ENCODE data around the gene PDSS1. TPM values are rescaled to one million over a fixed set of nuclear protein-coding genes. Genes with fewer than 3 reads are reported as not detected.

PDSS1 gene
- total RNA-seq, 2 donors from 2014 or later: 7.7 to 10.9 TPM

DNA sequence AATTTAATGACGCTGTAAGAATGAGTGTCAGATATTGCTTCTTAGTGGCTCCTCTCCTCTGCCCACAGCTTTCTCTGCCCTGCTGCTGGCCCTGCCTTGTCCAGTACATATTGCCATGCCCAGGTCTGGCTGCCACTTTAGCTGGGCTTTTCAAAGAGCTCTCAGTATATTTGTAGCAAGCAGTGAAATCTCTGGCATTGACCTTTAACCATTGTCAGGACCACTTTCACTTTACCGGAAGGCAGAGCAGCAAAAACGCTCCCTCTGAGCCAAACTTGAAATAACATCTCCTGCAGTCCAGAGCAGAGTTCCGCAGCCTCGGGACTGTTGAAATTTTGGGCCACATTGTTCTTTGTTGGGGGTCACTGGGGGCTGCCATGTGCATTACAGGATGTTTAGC is 13.8 kb downstream of the PDSS1 start:
- H3K27ac Mint-ChIP-seq: no peak overlapping the region
- H3K9me3 Mint-ChIP-seq: no peaks in the 10 kb centered on the region
- H3K4me3 Mint-ChIP-seq: no peak overlapping the region
- H3K27me3 ChIP-seq (ENCODE audit: control insufficient read depth, insufficient read depth, low read length, poor library complexity, severe bottlenecking): no peaks in the 10 kb centered on the region
- H3K36me3 ChIP-seq (ENCODE audit: control insufficient read depth, insufficient read depth, low read length): peaks cover 34% of the 10 kb centered on the region
- WGBS, 2 experiments (ENCODE audit: insufficient coverage in 1 of 2, insufficient read length in 1 of 2): 91% methylated on average over 5 of the region's 5 CpGs; no CpG with 5 or more reads in 1 of the 2 experiments
- H3K27ac ChIP-seq (ENCODE audit: low read depth, low read length): no peak overlapping the region
- peaks cover 48% of the 10 kb centered on the region for H3K36me3 Mint-ChIP-seq (ENCODE audit: low read depth)
- H3K9me3 ChIP-seq (ENCODE audit: control insufficient read depth, low read length): no peaks in the 10 kb centered on the region
- DNase-seq: no peak
- no peaks in the 10 kb centered on the region for H3K27me3 Mint-ChIP-seq (ENCODE audit: insufficient read depth)
- TF ChIP-seq, protein P1, sequence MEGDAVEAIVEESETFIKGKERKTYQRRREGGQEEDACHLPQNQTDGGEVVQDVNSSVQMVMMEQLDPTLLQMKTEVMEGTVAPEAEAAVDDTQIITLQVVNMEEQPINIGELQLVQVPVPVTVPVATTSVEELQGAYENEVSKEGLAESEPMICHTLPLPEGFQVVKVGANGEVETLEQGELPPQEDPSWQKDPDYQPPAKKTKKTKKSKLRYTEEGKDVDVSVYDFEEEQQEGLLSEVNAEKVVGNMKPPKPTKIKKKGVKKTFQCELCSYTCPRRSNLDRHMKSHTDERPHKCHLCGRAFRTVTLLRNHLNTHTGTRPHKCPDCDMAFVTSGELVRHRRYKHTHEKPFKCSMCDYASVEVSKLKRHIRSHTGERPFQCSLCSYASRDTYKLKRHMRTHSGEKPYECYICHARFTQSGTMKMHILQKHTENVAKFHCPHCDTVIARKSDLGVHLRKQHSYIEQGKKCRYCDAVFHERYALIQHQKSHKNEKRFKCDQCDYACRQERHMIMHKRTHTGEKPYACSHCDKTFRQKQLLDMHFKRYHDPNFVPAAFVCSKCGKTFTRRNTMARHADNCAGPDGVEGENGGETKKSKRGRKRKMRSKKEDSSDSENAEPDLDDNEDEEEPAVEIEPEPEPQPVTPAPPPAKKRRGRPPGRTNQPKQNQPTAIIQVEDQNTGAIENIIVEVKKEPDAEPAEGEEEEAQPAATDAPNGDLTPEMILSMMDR (conservative IDR thresholded peaks at IDR 0.05): no peak
- no peaks in the 10 kb centered on the region for H3K4me1 ChIP-seq (ENCODE audit: control insufficient read depth, insufficient read depth, low read length)
- H3K4me3 ChIP-seq (ENCODE audit: low read length): no peak overlapping the region
- H3K9ac ChIP-seq (ENCODE audit: extremely low read depth, low read length, poor library complexity, severe bottlenecking): no peak overlapping the region
- peaks cover 13% of the 10 kb centered on the region for H3K4me1 Mint-ChIP-seq

GRCh38 chr10:26714415-26715136 is 17.1 kb downstream of the PDSS1 start:
- no peak overlapping the region for H3K9ac ChIP-seq (ENCODE audit: extremely low read depth, low read length, poor library complexity, severe bottlenecking)
- no peak for DNase-seq
- no peaks in the 10 kb centered on the region for H3K9me3 Mint-ChIP-seq
- WGBS, 2 experiments (ENCODE audit: insufficient coverage in 1 of 2, insufficient read length in 1 of 2): 100% methylated on average over 1 of the region's 1 CpG; no CpG with 5 or more reads in 1 of the 2 experiments
- no peak overlapping the region for H3K27ac ChIP-seq (ENCODE audit: low read depth, low read length)
- no peaks in the 10 kb centered on the region for H3K27me3 ChIP-seq (ENCODE audit: control insufficient read depth, insufficient read depth, low read length, poor library complexity, severe bottlenecking)
- no peak overlapping the region for H3K4me3 ChIP-seq (ENCODE audit: low read length)
- H3K36me3 ChIP-seq (ENCODE audit: control insufficient read depth, insufficient read depth, low read length): peaks cover 36% of the 10 kb centered on the region
- no peak overlapping the region for H3K4me3 Mint-ChIP-seq
- H3K9me3 ChIP-seq (ENCODE audit: control insufficient read depth, low read length): no peaks in the 10 kb centered on the region
- peaks cover 13% of the 10 kb centered on the region for H3K4me1 Mint-ChIP-seq
- TF ChIP-seq, protein P1 (conservative IDR thresholded peaks at IDR 0.05): no peak
- H3K36me3 Mint-ChIP-seq (ENCODE audit: low read depth): peaks cover 38% of the 10 kb centered on the region
- peak overlapping the region; percentile 61 for H3K27ac Mint-ChIP-seq
- no peaks in the 10 kb centered on the region for H3K27me3 Mint-ChIP-seq (ENCODE audit: insufficient read depth)
- no peaks in the 10 kb centered on the region for H3K4me1 ChIP-seq (ENCODE audit: control insufficient read depth, insufficient read depth, low read length)

GRCh38 chr10:26715137-26715487 is 17.6 kb downstream of the PDSS1 start:
- no peak overlapping the region for H3K4me3 Mint-ChIP-seq
- 91 to 100% methylated on average over 2 of the region's 2 CpGs for WGBS, 2 experiments (ENCODE audit: insufficient coverage in 1 of 2, insufficient read length in 1 of 2)

More at GRCh38 chr10:26715137-26715487, 17.6 kb downstream of the PDSS1 start:
- TF ChIP-seq, protein P1 (conservative IDR thresholded peaks at IDR 0.05): no peak
- Mint-ChIP-seq H3K9me3 (no peaks in the 10 kb centered on the region), H3K27me3 (ENCODE audit: insufficient read depth) (no peaks in the 10 kb centered on the region), H3K36me3 (ENCODE audit: low read depth) (peaks cover 40% of the 10 kb centered on the region), H3K4me1 (peaks cover 13% of the 10 kb centered on the region), H3K27ac (no peak overlapping the region)
- no peak for DNase-seq
- H3K4me3 ChIP-seq (ENCODE audit: low read length): no peak overlapping the region
- H3K4me1 ChIP-seq (ENCODE audit: control insufficient read depth, insufficient read depth, low read length): no peaks in the 10 kb centered on the region
- no peaks in the 10 kb centered on the region for H3K9me3 ChIP-seq (ENCODE audit: control insufficient read depth, low read length)
- H3K36me3 ChIP-seq (ENCODE audit: control insufficient read depth, insufficient read depth, low read length): peaks cover 33% of the 10 kb centered on the region
- H3K27me3 ChIP-seq (ENCODE audit: control insufficient read depth, insufficient read depth, low read length, poor library complexity, severe bottlenecking): no peaks in the 10 kb centered on the region
- no peak overlapping the region for H3K9ac ChIP-seq (ENCODE audit: extremely low read depth, low read length, poor library complexity, severe bottlenecking)
- H3K27ac ChIP-seq (ENCODE audit: low read depth, low read length): no peak overlapping the region

All from endodermal cell (in vitro differentiated cells).